NCI-H2081 treated with DMSO at 0.1 percent for 48 hours (cell line): ENCODE results near the gene SDF2.
"Not testable (repeated sequence)": the region's sequence is repeated elsewhere in the genome, so short reads cannot be mapped to it uniquely, and the experiment has no call there.

Experiments
- DNase-seq: peaks from one replicate; lab custom pipeline; 2025; lab: John Stamatoyannopoulos, UW

The SDF2 gene

GRCh38 chr17:28684963-28685362, 23.3 kb upstream of the SDF2 start:
- DNase-seq = no peak

GRCh38 chr17:28682655-28683054, 20.9 kb upstream of the SDF2 start:
- no peak for DNase-seq

- DNase-seq = no peak
These were observed 14.3 kb upstream of the SDF2 start for GRCh38 chr17:28675980-28676379.

- DNase-seq = no peak
These were observed 13.8 kb upstream of the SDF2 start for GRCh38 chr17:28675490-28675889.

DNA sequence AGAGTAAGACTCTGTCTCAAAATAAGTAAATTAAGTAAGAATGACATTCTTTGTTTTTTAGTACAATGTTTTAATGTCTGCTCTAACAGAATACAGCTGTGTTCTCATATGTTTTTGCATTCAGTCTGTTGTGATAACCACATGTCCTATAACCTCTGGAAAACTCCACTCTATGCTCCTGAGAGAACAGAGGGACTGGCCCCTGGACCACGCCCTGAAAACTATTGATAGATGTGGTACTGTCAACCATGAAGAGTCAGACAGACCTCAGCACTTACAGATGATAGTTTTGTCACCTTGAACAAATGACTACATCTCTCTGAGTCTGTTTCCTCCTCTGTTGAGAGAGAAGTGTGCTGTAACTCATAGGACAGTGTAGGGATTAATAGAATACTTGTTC, 8.2 kb upstream of the SDF2 start:
- DNase-seq = no peak

GRCh38 chr17:28667870-28668269, 6.2 kb upstream of the SDF2 start:
- no peak for DNase-seq

DNA sequence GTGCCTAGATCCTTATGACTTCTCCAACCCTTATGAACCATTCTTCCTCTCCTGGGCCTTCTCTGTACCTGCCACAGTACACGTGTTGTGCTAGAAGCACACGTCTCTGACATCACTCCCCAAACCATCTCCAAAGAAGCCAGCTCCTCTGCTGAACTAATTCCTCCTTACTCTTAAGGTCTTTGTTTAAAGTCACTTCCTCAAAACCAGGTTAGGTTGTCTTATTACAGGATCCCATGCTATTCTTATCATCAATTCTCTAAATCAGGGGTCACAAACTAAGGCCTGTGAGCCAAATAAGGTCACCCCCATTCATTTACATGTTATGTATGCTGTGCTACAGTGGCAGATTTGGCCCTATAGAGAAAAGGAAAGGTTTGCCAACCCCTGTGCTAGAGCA, 4.3 kb upstream of the SDF2 start:
- DNase-seq = no peak

DNA sequence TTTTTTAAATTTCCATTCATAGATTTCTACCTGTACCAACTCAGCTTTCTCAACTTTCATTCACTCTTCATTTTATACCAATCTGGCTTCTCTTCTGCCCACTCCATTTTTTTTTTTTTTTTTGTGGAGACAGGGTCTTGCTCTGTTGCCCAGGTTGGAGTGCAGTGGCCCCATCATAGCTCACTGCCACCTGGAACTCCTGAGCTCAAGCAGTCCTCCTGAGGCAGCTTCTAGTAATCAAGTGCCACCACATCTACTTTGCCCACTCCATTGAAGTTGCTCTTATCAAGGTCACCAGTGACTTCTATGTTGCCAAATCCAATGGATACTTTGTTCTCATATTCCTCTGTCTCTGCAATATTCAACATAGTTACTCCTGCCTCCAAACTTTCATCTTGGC, 2.0 kb upstream of the SDF2 start:
- no peak for DNase-seq

DNA sequence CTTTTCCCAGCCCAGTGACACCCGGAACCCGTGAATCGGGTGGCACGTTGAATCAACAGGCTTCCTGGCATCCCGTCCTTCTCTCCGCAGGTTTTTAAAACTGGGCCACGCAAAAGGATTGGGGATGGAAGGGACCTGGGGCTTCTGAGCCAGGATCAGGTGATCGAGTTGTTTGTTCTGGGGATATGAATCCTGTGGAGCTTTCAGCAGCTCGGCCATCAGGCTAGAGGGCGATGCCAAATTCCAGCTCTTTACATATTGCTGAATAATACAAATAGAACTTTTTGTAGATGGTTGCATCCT, 772 bp upstream of the SDF2 start:
- no peak for DNase-seq

DNA sequence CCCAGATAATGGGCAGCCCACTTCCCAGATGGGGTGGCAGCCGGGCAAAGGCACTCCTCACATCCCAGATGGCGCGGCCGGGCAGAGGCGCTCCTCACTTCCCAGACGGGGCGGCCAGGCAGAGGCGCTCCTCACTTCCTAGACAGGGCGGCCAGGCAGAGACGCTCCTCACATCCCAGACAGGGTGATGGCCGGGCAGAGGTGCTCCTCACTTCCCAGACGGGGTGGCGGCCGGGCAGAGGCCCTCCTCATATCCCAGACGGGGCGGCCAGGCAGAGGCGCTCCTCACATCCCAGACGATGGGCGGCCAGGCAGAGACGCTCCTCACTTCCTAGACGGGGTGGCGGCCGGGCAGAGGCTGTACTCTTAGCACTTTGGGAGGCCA, 2.2 kb downstream of the SDF2 start:
- not testable (repeated sequence) for DNase-seq

DNA sequence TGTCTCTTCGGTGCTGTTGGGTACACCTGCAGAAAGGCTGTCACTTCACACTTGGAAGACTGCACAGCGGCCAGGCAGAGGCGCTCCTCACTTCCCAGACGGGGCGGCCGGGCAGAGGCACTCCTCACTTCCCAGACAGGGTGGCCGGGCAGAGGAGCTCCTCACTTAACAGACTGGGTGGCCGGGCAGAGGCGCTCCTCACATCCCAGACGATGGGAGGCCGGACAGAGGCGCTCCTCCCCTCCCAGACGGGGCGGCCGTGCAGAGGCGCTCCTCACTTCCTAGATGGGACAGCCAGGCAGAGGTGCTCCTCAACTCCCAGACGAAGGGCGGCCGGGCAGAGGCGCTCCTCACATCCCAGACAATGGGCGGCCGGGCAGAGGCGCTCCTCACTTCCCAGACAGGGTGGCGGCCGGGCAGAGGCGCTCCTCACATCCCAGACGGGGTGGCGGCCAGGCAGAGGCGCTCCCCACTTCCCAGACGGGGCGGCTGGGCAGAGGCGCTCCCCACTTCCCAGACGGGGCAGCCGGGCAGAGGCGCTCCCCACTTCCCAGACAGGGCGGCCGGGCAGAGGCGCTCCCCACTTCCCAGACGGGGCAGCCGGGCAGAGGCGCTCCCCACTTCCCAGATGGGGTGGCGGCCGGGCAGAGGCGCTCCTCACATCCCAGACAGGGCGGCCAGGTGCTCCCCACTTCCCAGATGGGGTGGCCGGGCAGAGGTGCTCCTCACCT, 2.8 kb downstream of the SDF2 start:
- not testable (repeated sequence) for DNase-seq

GRCh38 chr17:28658342-28658741, 3.4 kb downstream of the SDF2 start:
- not testable (repeated sequence) for DNase-seq

- DNase-seq = no peak
These were observed 4.0 kb downstream of the SDF2 start for GRCh38 chr17:28657756-28658155.

DNA sequence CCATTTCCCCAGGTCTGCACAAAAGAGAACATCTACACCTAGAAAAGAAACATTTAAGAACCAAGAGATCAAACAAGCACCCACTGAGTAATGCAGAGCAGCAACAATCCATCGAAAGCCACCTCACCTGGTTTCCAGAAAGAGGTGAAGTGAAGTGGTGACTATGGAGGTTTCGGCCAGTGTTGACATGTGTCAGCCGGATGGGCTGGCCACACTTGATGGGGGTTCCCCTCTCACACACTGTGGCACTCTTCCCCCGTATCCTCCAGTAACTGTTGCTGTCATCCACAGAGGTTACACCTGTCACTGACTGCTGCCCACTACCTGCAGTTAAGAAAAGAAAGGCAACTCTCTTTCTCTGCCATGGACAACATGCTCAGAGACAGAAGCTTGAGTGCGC, 6.5 kb downstream of the SDF2 start:
- DNase-seq = no peak

- DNase-seq = no peak
These were observed 13.0 kb downstream of the SDF2 start for GRCh38 chr17:28648698-28649097.

DNA sequence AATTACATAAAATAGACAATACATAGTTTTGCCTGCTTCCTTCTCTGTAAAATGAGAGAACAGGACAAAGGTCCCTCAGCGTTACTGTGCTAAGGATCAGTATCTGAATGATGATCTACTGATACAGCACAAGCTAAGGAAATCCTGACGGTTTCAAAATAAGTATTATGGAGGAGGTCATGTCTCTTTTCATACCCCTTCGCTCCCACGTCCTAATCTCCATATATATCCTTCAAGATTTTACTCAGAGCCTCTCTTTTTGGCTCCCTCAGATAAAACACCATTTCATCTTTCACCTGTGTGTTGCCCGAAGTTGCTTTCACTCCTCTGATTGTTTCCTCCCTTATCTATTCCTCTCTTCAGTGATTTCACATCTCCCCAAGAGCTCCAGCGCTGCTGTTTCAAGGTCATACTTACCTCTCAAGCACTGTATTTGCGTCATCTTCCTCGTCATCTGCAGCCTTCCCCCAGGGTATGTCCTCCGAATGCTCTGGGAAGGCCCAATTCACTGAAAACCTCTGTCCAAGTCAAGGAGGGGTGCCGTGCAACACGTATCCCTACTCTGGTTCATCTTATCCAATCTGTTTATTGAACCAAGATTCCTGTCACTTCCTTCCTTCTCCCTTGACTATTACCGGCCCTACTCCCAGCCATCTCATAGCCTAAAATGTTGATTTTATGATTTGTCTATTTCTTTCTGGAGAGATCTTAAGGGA, 15.5 kb downstream of the SDF2 start:
- DNase-seq = no peak

DNA sequence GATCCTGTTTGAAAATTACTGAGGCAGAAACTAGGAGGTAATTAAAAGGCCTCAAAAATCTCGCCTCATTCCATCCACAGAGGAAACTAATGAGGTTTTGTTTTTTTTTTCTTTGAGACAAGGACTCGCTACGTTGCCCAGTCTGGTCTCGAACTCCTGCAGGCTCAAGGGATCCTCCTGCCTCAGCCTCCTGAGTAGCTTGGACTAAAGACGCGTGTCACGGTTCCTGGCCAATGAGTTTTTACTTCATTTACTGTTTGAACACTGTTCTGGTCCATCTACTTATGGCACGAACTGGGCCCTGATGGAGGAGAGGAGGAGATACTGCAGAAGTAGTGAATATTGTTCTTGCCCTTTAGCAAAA, 16.1 kb downstream of the SDF2 start:
- no peak for DNase-seq

DNA sequence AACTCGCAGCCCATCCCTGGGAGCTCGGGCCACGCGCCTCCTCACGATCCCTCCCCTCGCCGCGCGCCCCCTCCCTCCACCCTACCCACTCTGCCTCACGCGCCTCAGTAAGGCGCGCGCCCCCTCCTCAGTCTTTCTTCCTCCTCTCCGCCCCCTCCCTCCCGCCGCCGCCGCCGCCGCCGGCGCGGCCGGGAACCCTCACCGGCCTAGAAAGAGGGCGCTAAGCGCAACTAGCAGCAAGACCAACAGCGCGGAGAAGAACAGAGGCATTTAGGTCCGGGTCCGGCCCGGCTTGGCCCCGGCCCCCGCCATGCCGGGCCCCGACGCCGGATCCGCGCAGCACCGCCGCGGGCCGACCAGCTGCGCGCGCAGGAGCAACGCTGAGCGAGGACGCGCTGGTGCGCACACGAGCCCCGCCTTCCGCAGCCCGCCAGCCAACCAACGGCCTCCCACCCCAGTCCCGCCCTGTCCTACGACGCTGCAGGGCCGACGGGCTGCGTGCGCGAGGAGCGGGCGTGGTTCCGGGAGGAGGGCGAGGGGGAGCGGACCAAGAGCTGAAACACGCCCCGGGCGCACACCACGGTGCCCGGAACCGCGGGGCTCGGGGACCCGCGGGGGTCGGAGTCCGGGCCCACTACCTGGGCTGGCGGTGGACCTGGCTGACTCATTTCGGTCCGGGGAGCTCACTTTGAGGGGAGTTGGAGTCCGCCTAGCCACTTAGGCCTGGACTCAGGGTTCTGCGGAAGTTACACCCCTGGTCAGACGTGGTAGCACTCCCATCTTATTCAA, 16.7 kb downstream of the SDF2 start, which contains the start of gene BLTP2:
BLTP2 (minus strand) TSS at position 372 of the 789 bp plus-strand sequence; CDS start at position 270, 102 bp downstream.
- peak; percentile 1 for DNase-seq

GRCh38 chr17:28643983-28644786, 17.5 kb downstream of the SDF2 start:
- no peak for DNase-seq

- no peak for DNase-seq
These were observed 20.1 kb downstream of the SDF2 start for GRCh38 chr17:28641579-28641978.

GRCh38 chr17:28635506-28635905, 26.2 kb downstream of the SDF2 start:
- DNase-seq = no peak

DNA sequence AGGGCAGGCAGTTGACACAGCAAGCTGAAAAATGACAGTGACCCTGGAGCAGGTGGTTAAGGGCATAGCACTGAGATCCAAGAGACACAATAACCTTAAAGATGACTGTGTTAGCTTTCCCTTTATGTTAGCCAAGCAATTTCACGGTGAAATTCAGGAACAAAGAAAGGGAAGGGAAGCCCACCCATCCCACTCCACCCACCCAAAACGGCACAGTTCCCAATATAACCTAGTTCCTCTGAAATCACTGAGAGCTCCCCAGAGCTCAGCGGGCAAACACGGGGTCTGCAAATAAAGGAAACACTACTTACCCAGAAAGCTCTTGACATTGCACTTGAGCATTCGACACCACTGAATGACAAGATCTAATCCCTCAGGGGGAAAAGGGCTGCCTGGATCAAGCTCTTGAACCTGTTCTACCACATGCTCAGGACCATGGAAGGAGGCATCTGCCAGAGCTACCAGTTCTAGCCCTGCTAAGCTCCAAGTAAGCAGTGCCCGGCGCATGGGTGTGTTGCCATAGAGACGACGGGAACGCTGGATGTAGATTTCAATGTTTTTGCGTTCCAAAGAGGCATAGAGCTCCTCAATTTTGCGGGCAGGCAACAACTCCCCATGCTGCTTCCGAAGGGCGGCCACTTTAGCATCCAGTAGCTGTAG, 27.4 kb downstream of the SDF2 start:
- no peak for DNase-seq
